Measurements from ENCODE around the gene SMURF2. TPM values are rescaled to one million over a fixed set of nuclear protein-coding genes. Genes with fewer than 3 reads are reported as not detected.

The SMURF2 gene
- polyA plus RNA-seq, 2 of the 4 experiments (the other 2 are of a cell fraction) = 16.7 to 26.3 TPM

- H3K27ac ChIP-seq = no peak overlapping the region
- no peak for FAIRE-seq
- no peak for DNase-seq (ENCODE audit: low read depth in 1 of 2, low spot score in 1 of 2)
- ChIA-PET POLR2A (interaction anchor here (0.9 kb wide), 1 partner anchor 38 kb away, joined by 3 read pairs; the partner anchor contains the start of genes CEP95 and DDX5), CTCF (interaction anchor here (0.6 to 2.8 kb wide), 6 partner anchors 9 to 191 kb away, joined by 3 to 6 read pairs (median 3); no protein-coding TSS in a partner anchor)
- TF ChIP-seq MAFK (IDR thresholded peaks at IDR 0.05; ENCODE audit: partially characterized antibody) = peak; percentile 87
- no peak for TF ChIP-seq ELK1 (IDR thresholded peaks at IDR 0.05; ENCODE audit: low read depth, low read length)
- no peak overlapping the region for H3K4me2 ChIP-seq
- ATAC-seq = no peak
- no peaks in the 10 kb centered on the region for H3K4me1 ChIP-seq
- WGBS (ENCODE audit: missing lambda C conversion rate) = 84% methylated on average over 2 of the region's 2 CpGs
- no peak overlapping the region for H3K4me3 ChIP-seq
- no peaks in the 10 kb centered on the region for H3K9me3 ChIP-seq
Measured at GRCh38 chr17:64544742-64545141, 117.4 kb downstream of the SMURF2 start.

GRCh38 chr17:64540118-64540776 is 121.9 kb downstream of the SMURF2 start:
- FAIRE-seq = no peak
- no peak overlapping the region for H3K4me3 ChIP-seq

DNA sequence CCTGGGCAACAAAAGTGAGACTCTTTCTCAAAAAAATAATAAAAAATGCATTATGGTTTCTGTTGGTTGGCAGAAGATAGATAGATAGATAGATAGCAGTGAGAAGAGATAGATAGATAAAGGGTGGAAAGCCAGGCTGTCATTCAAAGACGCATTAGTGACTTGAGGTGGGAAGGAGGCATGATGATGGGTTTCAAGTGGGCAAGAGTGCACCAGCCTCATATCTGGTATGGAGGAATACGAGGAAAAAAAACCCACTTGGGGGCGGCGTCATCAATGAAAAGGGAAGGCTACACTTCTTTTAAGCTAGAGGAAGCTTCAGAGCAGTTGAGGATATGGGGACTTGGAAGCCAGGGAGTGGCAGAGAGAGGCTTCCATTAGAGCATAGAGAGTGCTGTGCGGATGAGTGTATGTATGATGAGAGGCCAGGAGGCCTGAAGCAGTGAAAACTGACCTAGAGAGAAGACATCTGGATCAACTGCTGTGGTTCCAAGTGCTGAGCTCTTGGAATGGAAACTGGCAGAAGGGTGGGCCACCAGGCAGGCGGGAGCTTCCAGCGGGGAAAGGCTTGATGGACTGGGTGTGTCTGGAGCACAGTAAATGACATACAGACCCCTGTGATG is 123.5 kb downstream of the SMURF2 start:
- ChIA-PET POLR2A (no interaction called here), CTCF (interaction anchor here (0.5 to 3.0 kb wide), 6 partner anchors 16 to 613 kb away, joined by 3 to 12 read pairs (median 3); partner anchors contain the start of gene CEP95)
- 94% methylated on average over 7 of the region's 7 CpGs for WGBS (ENCODE audit: missing lambda C conversion rate)
- no peak overlapping the region for H3K4me3 ChIP-seq
- no peak for FAIRE-seq
- H3K4me1 ChIP-seq = no peaks in the 10 kb centered on the region
- H3K4me2 ChIP-seq = no peak overlapping the region
- no peak for DNase-seq (ENCODE audit: low read depth in 1 of 2, low spot score in 1 of 2)
- TF ChIP-seq ZNF302 (CRISPR knock-in tag; IDR thresholded peaks at IDR 0.05) (no peak), JUN (IDR thresholded peaks at IDR 0.05) (0 out of 5 replicates have a peak, but pooled peaks of 1 of the 2 experiments have one; percentile 16), POLR2A (IDR thresholded peaks at IDR 0.05; ENCODE audit: low read length) (no peak), TP53 (CRISPR knock-in tag; IDR thresholded peaks at IDR 0.05) (no peak), GATA3 (IDR thresholded peaks at IDR 0.05; ENCODE audit: borderline replicate concordance) (no peak), HES2 (IDR thresholded peaks at IDR 0.05) (no peak), MAZ (IDR thresholded peaks at IDR 0.05; ENCODE audit: borderline replicate concordance, low read depth, low read length) (no peak)
- no peak overlapping the region for H3K27ac ChIP-seq
- peak in 1 of 2 experiments; percentile 9; a peak in 2 of 6 replicates for ATAC-seq
- no peaks in the 10 kb centered on the region for H3K9me3 ChIP-seq

More at GRCh38 chr17:64540118-64540776, 121.9 kb downstream of the SMURF2 start:
- ChIA-PET CTCF (interaction anchor here (1.1 to 3.0 kb wide), 2 partner anchors 33 to 109 kb away, joined by 3 to 12 read pairs (median 8); partner anchors contain the start of gene CEP95), POLR2A (interaction anchor here (0.6 kb wide), 1 partner anchor 35 kb away, joined by 3 read pairs; no protein-coding TSS in a partner anchor)
- no peak overlapping the region for H3K27ac ChIP-seq
- H3K9me3 ChIP-seq = no peaks in the 10 kb centered on the region
- no peak for TF ChIP-seq CHD2 (IDR thresholded peaks at IDR 0.05; ENCODE audit: low read length, partially characterized antibody)
- TF ChIP-seq CEBPB (IDR thresholded peaks at IDR 0.05) = no peak
- no peak for TF ChIP-seq CBX2 (IDR thresholded peaks at IDR 0.05; ENCODE audit: borderline replicate concordance, low read depth)
- TF ChIP-seq NR3C1 (IDR thresholded peaks at IDR 0.05) = no peak
- no peak for TF ChIP-seq FOSL2 (IDR thresholded peaks at IDR 0.05)
- TF ChIP-seq FOSL2 (CRISPR knock-in tag; IDR thresholded peaks at IDR 0.05) = no peak
- TF ChIP-seq HEYL (CRISPR knock-in tag; IDR thresholded peaks at IDR 0.05) = no peak
- TF ChIP-seq JUN (IDR thresholded peaks at IDR 0.05) = no peak
- TF ChIP-seq ZNF302 (CRISPR knock-in tag; IDR thresholded peaks at IDR 0.05) = no peak
- no peak for TF ChIP-seq TP53 (CRISPR knock-in tag; IDR thresholded peaks at IDR 0.05)
- TF ChIP-seq CHD4 (IDR thresholded peaks at IDR 0.05; ENCODE audit: borderline replicate concordance) = no peak
- no peak overlapping the region for H3K4me2 ChIP-seq
- WGBS (ENCODE audit: missing lambda C conversion rate) = 90% methylated on average over 5 of the region's 5 CpGs
- DNase-seq (ENCODE audit: low read depth in 1 of 2, low spot score in 1 of 2) = no peak
- H3K4me1 ChIP-seq = no peaks in the 10 kb centered on the region
- peak in 1 of 2 experiments; percentile 28; a peak in 3 of 6 replicates for ATAC-seq

- no peak for ATAC-seq
- Histone ChIP-seq H3K9me3 (no peaks in the 10 kb centered on the region), H3K4me1 (no peaks in the 10 kb centered on the region), H3K4me2 (no peak overlapping the region), H3K4me3 (no peak overlapping the region), H3K27ac (no peak overlapping the region)
- POLR2A ChIA-PET = no interaction called here
- no peak for FAIRE-seq
- 92% methylated on average over 5 of the region's 5 CpGs for WGBS (ENCODE audit: missing lambda C conversion rate)
- CTCF ChIA-PET = interaction anchor here (0.7 to 3.0 kb wide), 5 partner anchors 10 to 118 kb away, joined by 3 to 12 read pairs (median 3); no protein-coding TSS in a partner anchor
- DNase-seq (ENCODE audit: low read depth in 1 of 2, low spot score in 1 of 2) = no peak
- TF ChIP-seq HMGXB4 (CRISPR knock-in tag; IDR thresholded peaks at IDR 0.05; ENCODE audit: borderline replicate concordance) (no peak), RARB (CRISPR knock-in tag; IDR thresholded peaks at IDR 0.05) (no peak), ATOH8 (CRISPR knock-in tag; IDR thresholded peaks at IDR 0.05; ENCODE audit: low read depth) (no peak), EHMT2 (IDR thresholded peaks at IDR 0.05; ENCODE audit: low read depth) (no peak), HOXB5 (CRISPR knock-in tag; IDR thresholded peaks at IDR 0.05) (no peak)
Measured at GRCh38 chr17:64537488-64537887, 124.6 kb downstream of the SMURF2 start.
